Small intestine (tissue), 7 donors: ENCODE data around the gene APBB1. TPM values are rescaled to one million over a fixed set of nuclear protein-coding genes. Genes with fewer than 3 reads are reported as not detected.

Source experiments
- DNase-seq, 2 donors: peaks; one replicate each; pipeline versions ENCODE4 v3.0.0 to v3.0.0-alpha.2; 2013
- FAIRE-seq: peaks from 2 replicates; lab custom pipeline; 2012; peaks lifted over from hg19 to GRCh38; lab: Jason Lieb, UNC
- H3K27ac ChIP-seq, 3 donors: one replicate each; pipeline ENCODE4 v1.5.1; 2013; ENCODE audit warnings: low read length in 2 of 3, mild to moderate bottlenecking in 2 of 3, control low read depth in 1 of 3, inconsistent platforms in 1 of 3, low read depth in 1 of 3, moderate library complexity in 1 of 3
- H3K27me3 ChIP-seq, 3 donors: one replicate each; pipeline ENCODE4 v1.6.1; 2013; ENCODE audit warnings: low read length in 3 of 3, inconsistent platforms in 1 of 3; ENCODE audit not compliant: control insufficient read depth in 3 of 3, insufficient read depth in 3 of 3
- H3K36me3 ChIP-seq, 3 donors: one replicate each; pipeline ENCODE4 v1.6.1; 2013; ENCODE audit warnings: low read length in 3 of 3, inconsistent platforms in 1 of 3, low read depth in 1 of 3, mild to moderate bottlenecking in 1 of 3, moderate library complexity in 1 of 3; ENCODE audit not compliant: control insufficient read depth in 3 of 3, insufficient read depth in 2 of 3
- H3K4me1 ChIP-seq, 3 donors: one replicate each; pipeline ENCODE4 v1.6.1; 2013; ENCODE audit warnings: low read length in 2 of 3, inconsistent platforms in 1 of 3, low read depth in 1 of 3, mild to moderate bottlenecking in 1 of 3, moderate library complexity in 1 of 3; ENCODE audit not compliant: control insufficient read depth in 3 of 3, insufficient read depth in 2 of 3
- H3K4me3 ChIP-seq, 3 donors: one replicate each; pipeline ENCODE4 v1.5.1; 2013; ENCODE audit warnings: low read length in 3 of 3, control low read depth in 1 of 3, inconsistent platforms in 1 of 3, low read depth in 1 of 3, mild to moderate bottlenecking in 1 of 3, moderate library complexity in 1 of 3
- H3K9me3 ChIP-seq, 2 donors: one replicate each; pipeline ENCODE4 v1.6.1; 2013; ENCODE audit warnings: low read depth in 1 of 2, low read length in 1 of 2; ENCODE audit not compliant: control insufficient read depth in 2 of 2, insufficient read depth in 1 of 2
- WGBS, 3 donors: extraction: QIAGEN DNeasy Blood & Tissue Kit; methylation state at CpG; one replicate each; pipeline ENCODE4 v1.1.7; 2013; 5-methylcytosine and 5-hydroxymethylcytosine counted together
- polyA plus RNA-seq, 4 donors: library from polyadenylated mRNA; stranded (reverse) in 3 of 4; unstranded in 1 of 4; fragments of 200-250 nt in 3 of 4; fragments of 120-200 nt in 1 of 4; gene quantifications; one replicate each; pipeline versions ENCODE4 v1.2.1 to v1.2.3, GENCODE V29; 2013
- donor health status: healthy with polysubstance abuse.
- donor health status: control.
- donor health status: control.
- donor health status: Bipolar disorder and iron deficiency.
- donor health status: healthy.

Gene APBB1
- polyA plus RNA-seq, 4 donors = 2.5 to 17.8 (median 11.9) TPM

DNA sequence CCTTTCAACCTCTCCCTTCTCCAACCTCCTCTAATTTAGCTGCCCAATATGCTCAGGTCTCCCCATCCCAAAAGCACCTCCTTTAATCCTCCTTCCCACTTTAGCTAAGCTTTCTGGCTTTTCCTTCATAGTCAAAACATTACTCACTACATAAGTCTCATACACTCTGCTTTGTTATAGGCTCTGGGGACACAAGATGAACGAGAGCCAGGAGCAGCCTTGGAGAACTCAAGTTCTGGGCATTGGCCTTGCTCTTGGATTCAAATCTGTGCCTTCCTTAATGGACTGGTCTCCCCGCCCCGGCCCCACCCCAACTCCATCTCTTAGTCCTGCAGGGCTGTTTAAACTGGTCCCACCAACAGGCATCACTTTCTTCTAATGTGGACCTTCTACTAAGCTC lies 33.3 kb upstream of the APBB1 start:
- H3K27me3 ChIP-seq = no peaks in the 10 kb centered on the region
- DNase-seq (no peak), FAIRE-seq (no peak)
- no peaks in the 10 kb centered on the region for H3K4me1 ChIP-seq
- no peak overlapping the region for H3K4me3 ChIP-seq
- 85 to 88% (median 86%) methylated on average over 3 of the region's 3 CpGs for WGBS, 3 donors
- peaks cover 13 to 74% (median 38%) of the 10 kb centered on the region in 3 donors for H3K36me3 ChIP-seq
- H3K27ac ChIP-seq = no peak overlapping the region
- H3K9me3 ChIP-seq = no peaks in the 10 kb centered on the region

DNA sequence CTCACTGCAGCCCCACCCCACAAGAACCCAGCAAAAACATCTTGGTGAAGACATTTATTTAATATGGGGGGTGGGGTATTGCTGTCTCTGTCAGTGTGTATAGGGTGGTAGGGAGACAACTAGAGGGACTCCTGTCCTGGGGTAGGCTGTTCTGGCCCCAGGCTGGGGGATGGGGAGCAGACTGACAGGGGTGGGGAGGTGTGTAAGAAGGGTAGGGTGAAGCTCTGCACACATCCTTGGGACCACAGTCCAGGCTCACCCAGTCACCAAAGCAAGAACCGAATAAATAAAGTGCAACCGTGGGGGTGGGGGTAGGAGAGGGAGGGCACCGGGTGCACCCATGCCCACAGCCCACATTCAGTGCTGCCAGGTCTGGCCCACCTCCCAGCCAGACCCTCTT lies 29.7 kb upstream of the APBB1 start:
- DNase-seq = no peak
- no peaks in the 10 kb centered on the region for H3K9me3 ChIP-seq
- H3K27ac ChIP-seq = no peak overlapping the region
- peaks cover 7 to 43% (median 27%) of the 10 kb centered on the region in 3 donors for H3K36me3 ChIP-seq
- H3K4me3 ChIP-seq = no peak overlapping the region
- no peak for FAIRE-seq
- H3K27me3 ChIP-seq = no peaks in the 10 kb centered on the region
- 81 to 91% (median 87%) methylated on average over 3 of the region's 3 CpGs for WGBS, 3 donors
- H3K4me1 ChIP-seq = no peaks in the 10 kb centered on the region

DNA sequence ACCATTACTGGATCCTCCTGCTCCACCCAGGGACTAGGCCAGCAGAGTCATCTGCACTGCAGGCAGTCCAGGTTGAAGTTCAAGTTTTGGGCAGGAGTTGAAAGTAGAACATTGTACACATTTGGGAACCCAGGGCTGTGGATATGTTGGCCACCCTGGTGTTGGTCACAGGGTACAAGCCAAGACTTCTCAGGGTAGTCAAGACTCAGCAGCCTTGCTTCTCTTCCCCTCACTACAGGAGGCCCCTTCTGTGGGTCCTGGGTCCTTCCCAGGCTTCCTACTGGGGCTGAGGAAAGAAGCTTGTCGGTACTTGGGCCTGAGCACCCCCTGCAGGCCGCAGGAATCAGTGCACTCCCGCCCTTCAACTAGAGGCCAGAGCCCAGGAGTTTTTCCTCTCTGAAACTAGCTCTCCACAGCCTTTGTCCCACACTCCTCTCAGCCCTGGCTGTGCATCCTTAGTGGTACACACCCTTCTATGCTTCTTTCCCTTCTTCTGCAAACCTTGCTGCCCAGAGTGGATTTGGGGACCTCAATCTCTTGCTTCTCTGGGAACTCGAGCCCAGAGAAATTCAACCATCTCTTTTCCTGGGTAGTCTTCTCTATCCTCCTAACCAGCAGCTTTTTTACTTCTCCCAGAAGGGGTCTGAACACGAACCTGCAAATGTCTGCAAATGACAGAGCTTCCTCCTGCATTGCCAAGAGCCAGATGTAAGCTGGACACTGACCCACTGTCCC lies 24.5 kb upstream of the APBB1 start:
- Histone ChIP-seq H3K4me3 (no peak overlapping the region), H3K4me1 (peaks cover 0 to 20% (median 0%) of the 10 kb centered on the region in 3 donors), H3K27me3 (no peaks in the 10 kb centered on the region), H3K27ac (no peak overlapping the region), H3K36me3 (peaks cover 0 to 8% (median under 1%) of the 10 kb centered on the region in 3 donors), H3K9me3 (no peaks in the 10 kb centered on the region)
- DNase-seq (peak; percentile 56 to 68), FAIRE-seq (no peak)
- 29 to 33% (median 30%) methylated on average over 5 of the region's 5 CpGs for WGBS, 3 donors

DNA sequence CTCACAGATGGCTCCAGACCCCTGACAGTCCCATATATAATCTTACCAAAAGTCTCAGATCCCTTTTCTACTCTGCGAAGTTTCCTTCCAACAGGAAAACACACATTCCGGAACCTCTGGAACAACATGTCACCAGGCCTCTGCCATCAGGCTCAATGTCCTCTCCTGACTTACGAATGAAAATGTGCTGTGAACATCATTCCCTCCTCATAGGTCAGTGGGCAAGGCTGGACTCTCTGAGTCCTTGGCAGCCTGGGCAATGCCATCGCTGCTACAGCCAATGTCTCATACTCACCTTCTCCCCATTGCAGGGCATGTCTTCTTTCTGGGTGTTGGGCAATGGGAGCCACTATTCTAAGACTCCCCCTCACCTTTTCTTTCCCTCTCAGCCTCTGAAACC lies 23.5 kb upstream of the APBB1 start:
- no peak overlapping the region for H3K4me3 ChIP-seq
- FAIRE-seq = no peak
- H3K36me3 ChIP-seq = peaks cover 0 to 4% (median 0%) of the 10 kb centered on the region in 3 donors
- DNase-seq = no peak
- no peaks in the 10 kb centered on the region for H3K9me3 ChIP-seq
- H3K27me3 ChIP-seq = no peaks in the 10 kb centered on the region
- WGBS, 3 donors = 88 to 98% (median 98%) methylated on average over 4 of the region's 4 CpGs
- no peak overlapping the region for H3K27ac ChIP-seq
- H3K4me1 ChIP-seq = peaks cover 0 to 20% (median 0%) of the 10 kb centered on the region in 3 donors

- no peak within 1 kb of the TSS for H3K27ac ChIP-seq
- H3K27me3 ChIP-seq = no peaks in the 10 kb centered on the region
- FAIRE-seq (no peak), DNase-seq (no peak)
- WGBS, 3 donors = 80 to 93% (median 87%) methylated on average over 3 of the region's 3 CpGs
- H3K36me3 ChIP-seq = no peaks in the 10 kb centered on the region
- no peaks in the 10 kb centered on the region for H3K9me3 ChIP-seq
- no peak within 1 kb of the TSS for H3K4me3 ChIP-seq
- H3K4me1 ChIP-seq = peaks cover 0 to 20% (median 0%) of the 10 kb centered on the region in 3 donors
Measured at GRCh38 chr11:6440906-6441358, 22.0 kb upstream of the APBB1 start, which contains the start of gene HPX. TSS of gene HPX (minus strand) at chr11:6440987. CDS start at chr11:6440963, 24 bp downstream.

DNA sequence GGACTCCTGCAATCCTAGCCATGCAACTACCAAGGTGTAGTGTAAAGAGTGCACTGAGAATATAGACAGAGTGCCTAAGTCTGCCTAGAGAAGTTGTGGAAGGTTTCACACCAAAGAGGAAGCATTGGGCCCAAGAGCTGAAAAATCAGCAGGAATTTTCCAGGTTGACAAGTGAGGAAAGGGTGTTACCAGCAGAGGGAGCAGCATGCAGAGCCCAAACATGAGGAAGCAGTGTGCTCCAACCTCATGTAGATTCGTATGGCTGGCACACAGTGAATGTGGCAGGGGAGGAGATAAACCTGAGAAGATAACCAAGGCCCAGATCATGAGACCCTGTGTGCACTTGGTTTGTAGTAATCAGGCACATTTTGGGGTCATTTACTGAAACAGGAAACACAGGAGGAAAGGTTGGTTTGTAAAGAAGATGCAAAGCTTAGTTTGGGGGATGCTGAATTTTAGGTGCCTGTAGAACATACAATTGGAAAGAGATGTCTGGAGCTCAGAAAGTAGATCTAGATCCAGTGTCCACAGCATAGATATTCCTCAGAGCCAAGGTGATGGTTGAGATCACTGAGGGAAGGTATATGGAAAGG lies 20.2 kb upstream of the APBB1 start:
- peaks cover 0 to 20% (median 0%) of the 10 kb centered on the region in 3 donors for H3K4me1 ChIP-seq
- no peak for FAIRE-seq
- no peaks in the 10 kb centered on the region for H3K36me3 ChIP-seq
- WGBS, 3 donors = 4 to 8% (median 7%) methylated on average over 1 of the region's 1 CpG
- H3K9me3 ChIP-seq = no peaks in the 10 kb centered on the region
- H3K4me3 ChIP-seq = no peak overlapping the region
- DNase-seq = peak; percentile 76 to 79
- H3K27ac ChIP-seq = no peak overlapping the region
- no peaks in the 10 kb centered on the region for H3K27me3 ChIP-seq

DNA sequence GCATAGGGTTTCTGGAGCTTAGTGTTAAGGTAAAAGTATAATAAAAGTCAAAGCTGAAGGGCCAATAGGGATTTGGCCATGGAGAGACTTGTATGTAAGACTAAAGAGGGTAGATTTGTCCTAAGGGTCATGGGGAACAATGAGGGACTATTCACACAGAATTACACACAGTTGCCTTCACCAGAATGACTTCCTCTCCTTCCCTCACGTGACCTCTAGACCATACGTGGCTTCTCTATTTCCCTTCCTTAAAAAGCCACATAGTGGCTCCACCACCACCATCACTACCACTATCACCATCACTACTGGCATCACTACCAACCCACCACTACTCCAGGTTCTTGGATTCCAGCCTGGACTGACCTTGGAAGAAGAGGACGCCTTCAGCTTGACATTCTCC lies 19.1 kb upstream of the APBB1 start:
- no peaks in the 10 kb centered on the region for H3K9me3 ChIP-seq
- peak in 1 of 2 donors; percentile 33 for DNase-seq
- peaks cover 0 to 17% (median 0%) of the 10 kb centered on the region in 3 donors for H3K4me1 ChIP-seq
- no peak for FAIRE-seq
- H3K36me3 ChIP-seq = no peaks in the 10 kb centered on the region
- H3K27ac ChIP-seq = no peak overlapping the region
- no peak overlapping the region for H3K4me3 ChIP-seq
- no peaks in the 10 kb centered on the region for H3K27me3 ChIP-seq
- WGBS, 3 donors = 62 to 72% (median 66%) methylated on average over 3 of the region's 3 CpGs

DNA sequence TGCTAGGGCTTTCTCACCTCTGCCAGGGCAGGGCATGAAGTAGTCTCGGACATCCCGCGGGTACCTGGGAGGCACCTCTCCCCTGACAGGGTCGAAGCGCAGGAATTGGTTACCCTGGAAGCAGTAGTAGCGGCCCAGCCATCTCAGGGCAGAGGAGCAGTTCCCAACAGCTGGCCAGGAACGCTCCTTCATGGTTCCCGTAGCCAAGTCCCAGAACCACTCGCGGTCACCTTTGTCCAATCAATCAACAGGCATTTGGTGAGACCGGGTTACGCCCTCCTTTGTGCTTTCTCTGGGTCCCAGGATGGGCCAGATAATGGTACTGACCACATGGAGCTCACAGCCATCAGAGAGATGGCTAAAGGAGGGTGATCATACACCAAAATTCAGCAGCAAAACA lies 18.5 kb upstream of the APBB1 start:
- no peak for DNase-seq
- Histone ChIP-seq H3K36me3 (no peaks in the 10 kb centered on the region), H3K9me3 (no peaks in the 10 kb centered on the region), H3K4me3 (no peak overlapping the region), H3K4me1 (peaks cover 0 to 17% (median 0%) of the 10 kb centered on the region in 3 donors), H3K27me3 (no peaks in the 10 kb centered on the region), H3K27ac (no peak overlapping the region)
- FAIRE-seq = no peak
- WGBS, 3 donors = 91 to 92% (median 91%) methylated on average over 12 of the region's 12 CpGs
